Activated naive CD8-positive, alpha-beta T cell treated with anti-CD3 and anti-CD28 coated beads, Interleukin-2, amount 50 U/mL, for 24 hours (primary cell): ENCODE results near the gene PGP.

Experiments
- ATAC-seq: fragments of 150-1000 bp; cut with Tn5 transposase; one replicate; pipeline ENCODE4 v1.10.0; 2021
- DNase-seq: peaks from one replicate; pipeline ENCODE4 v3.0.0; 2021
- H3K27ac Mint-ChIP-seq: one replicate; pipeline ENCODE4 v1.8.0; 2021; ENCODE audit warnings: mild to moderate bottlenecking, mixed read lengths
- H3K27me3 Mint-ChIP-seq: one replicate; pipeline ENCODE4 v1.8.0; 2021; ENCODE audit warnings: mixed read lengths
- H3K36me3 Mint-ChIP-seq: one replicate; pipeline ENCODE4 v1.8.0; 2021; ENCODE audit warnings: low read depth, mixed read lengths
- H3K4me1 Mint-ChIP-seq: one replicate; pipeline ENCODE4 v1.8.0; 2021; ENCODE audit warnings: mixed read lengths
- H3K4me3 Mint-ChIP-seq: one replicate; pipeline ENCODE4 v1.8.0; 2021; ENCODE audit warnings: mild to moderate bottlenecking, moderate library complexity, mixed read lengths
- H3K9me3 Mint-ChIP-seq: one replicate; pipeline ENCODE4 v1.8.0; 2021; ENCODE audit warnings: mixed read lengths

PGP gene

DNA sequence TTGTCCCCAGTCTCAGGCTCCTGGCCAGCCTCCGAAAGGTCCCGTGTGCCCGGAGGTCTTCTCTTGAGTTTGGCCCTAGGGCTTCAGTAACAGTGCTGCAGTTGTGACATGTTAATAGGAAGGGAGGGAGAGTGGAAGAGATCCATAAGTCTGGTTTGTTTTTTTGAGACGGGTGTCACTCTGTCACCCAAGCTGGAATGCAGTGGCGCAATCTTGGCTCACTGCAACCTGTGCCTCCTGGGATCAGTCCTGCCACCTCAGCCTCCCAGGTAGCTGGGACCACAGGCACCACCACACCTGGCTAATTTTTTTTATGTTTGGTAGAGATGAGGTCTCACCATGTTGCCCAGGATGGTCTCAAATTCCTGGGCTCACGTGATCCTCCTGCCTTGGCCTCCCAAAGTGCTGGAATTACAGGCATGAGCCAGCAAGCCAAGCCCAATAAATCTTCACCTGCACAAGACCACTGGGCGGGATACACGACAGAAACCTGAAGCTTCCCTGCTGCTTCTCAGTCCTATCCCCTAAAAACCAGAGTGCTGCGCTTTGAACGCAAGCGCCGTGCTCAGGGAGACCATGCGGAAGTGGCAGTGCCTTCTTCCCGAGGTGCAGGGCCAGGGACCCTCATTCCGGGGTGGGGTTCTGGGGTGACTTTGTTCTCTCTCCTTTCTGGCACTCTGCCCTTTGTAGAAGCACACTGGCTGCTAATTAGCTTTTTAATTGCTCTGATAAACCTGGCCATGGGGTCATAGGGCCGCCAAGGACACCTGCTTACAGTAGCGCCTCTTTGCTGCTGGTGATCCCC is 48.2 kb downstream of the PGP start:
- H3K27me3 Mint-ChIP-seq, result no peaks in the 10 kb centered on the region
- no peak for ATAC-seq
- no peak overlapping the region for H3K4me3 Mint-ChIP-seq
- peaks cover 9% of the 10 kb centered on the region for H3K36me3 Mint-ChIP-seq
- H3K9me3 Mint-ChIP-seq, result no peaks in the 10 kb centered on the region
- no peak overlapping the region for H3K27ac Mint-ChIP-seq
- no peak for DNase-seq
- peaks cover 3% of the 10 kb centered on the region for H3K4me1 Mint-ChIP-seq

DNA sequence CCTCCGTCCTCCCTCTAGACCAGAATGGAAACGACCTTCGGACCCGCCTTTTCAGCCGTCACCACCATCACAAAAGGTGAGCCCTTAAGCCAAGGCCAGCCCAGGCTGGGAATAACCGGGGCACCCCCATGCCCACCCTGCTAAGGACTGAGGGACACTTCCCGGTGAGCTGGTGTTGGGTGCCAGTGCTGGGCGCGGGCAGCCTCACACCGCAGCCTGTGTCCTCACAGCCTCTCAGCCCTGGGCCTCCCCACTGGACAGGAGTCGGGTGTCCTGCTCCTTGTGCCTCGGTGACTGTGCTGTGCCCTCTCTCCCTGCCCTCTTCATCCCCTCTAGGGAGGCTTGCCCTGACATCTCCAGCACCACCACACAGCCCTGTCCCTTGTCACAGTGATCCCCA is 48.8 kb downstream of the PGP start:
- Mint-ChIP-seq H3K27ac (no peak overlapping the region), H3K9me3 (no peaks in the 10 kb centered on the region), H3K4me3 (no peak overlapping the region), H3K36me3 (peaks cover 9% of the 10 kb centered on the region), H3K27me3 (no peaks in the 10 kb centered on the region), H3K4me1 (peaks cover 3% of the 10 kb centered on the region)
- DNase-seq (no peak), ATAC-seq (no peak)

DNA sequence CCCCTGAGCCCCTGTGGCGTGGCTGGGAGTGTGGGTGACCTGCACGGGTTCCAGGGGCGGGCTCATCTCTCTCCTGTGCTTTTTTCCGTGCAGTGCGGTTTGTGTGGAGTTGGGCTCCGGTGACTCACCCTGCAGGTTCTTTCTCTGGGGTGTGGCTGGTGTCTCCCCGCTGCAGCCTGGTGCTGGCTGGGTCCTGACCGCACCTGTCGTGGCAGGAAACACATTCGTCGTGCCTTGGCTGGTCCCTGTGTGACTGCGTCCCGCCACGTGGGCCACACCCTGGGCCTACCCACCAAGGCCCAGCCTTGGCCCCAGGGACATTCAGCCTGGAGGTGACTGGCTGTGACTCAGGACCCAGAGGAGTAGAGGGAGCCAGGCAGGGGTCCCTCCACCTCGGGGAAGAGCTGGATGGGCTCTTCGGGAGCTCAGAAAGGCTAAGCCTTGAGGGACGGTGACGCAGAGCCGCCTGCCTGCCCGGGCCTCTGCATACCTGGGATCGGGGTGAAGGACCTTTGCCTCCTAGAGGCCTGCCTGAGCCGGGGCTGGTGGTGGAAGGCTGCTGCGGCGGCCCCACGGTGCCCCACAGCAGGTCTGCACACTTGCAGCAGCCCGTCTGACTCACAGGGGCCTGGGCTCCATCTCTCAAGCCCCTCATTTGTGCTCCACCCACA is 51.3 kb downstream of the PGP start:
- Mint-ChIP-seq H3K4me1 (peaks cover 8% of the 10 kb centered on the region), H3K27me3 (no peaks in the 10 kb centered on the region), H3K9me3 (no peaks in the 10 kb centered on the region), H3K4me3 (no peak overlapping the region), H3K36me3 (peaks cover 8% of the 10 kb centered on the region), H3K27ac (peak overlapping the region; percentile 59)
- ATAC-seq (peak; percentile 23), DNase-seq (no peak)

DNA sequence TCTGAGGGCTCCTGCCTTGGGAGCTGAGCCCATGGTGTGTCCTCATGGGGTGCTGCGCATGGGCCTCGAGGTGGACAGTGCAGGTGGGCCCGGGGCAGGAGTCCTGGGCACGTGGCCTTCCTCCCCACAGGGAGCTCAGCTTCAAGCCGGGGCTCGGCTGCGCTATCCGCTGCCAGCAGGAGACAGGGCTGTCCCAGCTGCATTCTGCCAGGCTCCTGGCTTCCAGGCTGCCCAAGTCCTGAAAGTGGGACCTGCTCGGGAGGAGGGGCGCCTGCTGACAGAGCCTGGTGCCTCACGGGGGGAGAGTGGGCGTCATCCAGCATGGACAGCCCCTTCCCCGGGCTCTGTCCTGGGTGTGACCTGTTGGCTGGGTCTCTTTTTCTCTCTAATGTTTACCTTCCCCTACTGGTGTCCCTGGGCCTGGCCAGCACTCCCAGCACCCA is 51.9 kb downstream of the PGP start:
- H3K27ac Mint-ChIP-seq, result no peak overlapping the region
- H3K27me3 Mint-ChIP-seq, result no peaks in the 10 kb centered on the region
- no peak overlapping the region for H3K4me3 Mint-ChIP-seq
- DNase-seq (no peak), ATAC-seq (no peak)
- no peaks in the 10 kb centered on the region for H3K9me3 Mint-ChIP-seq
- peaks cover 12% of the 10 kb centered on the region for H3K4me1 Mint-ChIP-seq
- peaks cover 6% of the 10 kb centered on the region for H3K36me3 Mint-ChIP-seq

DNA sequence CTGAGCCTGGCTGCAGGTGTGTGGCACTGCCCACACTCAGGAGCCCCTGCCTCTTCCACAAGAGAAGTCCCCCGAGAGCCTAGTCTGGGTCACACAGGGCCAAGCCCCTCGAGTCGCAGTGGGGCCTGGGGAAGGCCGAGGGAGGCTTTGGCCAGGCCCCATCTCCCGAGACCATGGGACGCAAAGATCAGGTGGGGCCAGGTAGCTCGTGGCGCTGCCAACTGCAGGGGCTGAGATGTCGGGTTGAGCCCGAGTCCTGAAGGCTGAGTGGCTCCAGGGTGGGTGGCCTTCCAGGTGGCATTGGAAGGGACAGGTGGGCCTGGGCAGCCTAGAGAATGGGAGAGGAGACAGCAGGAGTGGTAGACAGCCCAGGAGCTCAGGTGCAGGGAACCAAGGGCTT is 52.7 kb downstream of the PGP start:
- H3K4me3 Mint-ChIP-seq, result no peak overlapping the region
- no peak overlapping the region for H3K27ac Mint-ChIP-seq
- H3K4me1 Mint-ChIP-seq, result peaks cover 19% of the 10 kb centered on the region
- ATAC-seq (no peak), DNase-seq (no peak)
- no peaks in the 10 kb centered on the region for H3K27me3 Mint-ChIP-seq
- H3K36me3 Mint-ChIP-seq, result peaks cover 6% of the 10 kb centered on the region
- no peaks in the 10 kb centered on the region for H3K9me3 Mint-ChIP-seq
